ENCODE measurements around the gene SLC4A4.

Gene SLC4A4

GRCh38 chr4:71429106-71429505 lies 90.3 kb downstream of the SLC4A4 start:
- H3K27ac ChIP-seq = no peak overlapping the region
- no peak for DNase-seq (ENCODE audit: low spot score)
- no peak overlapping the region for H3K4me3 ChIP-seq
- no peak for TF ChIP-seq CTCF (IDR thresholded peaks at IDR 0.05)

DNA sequence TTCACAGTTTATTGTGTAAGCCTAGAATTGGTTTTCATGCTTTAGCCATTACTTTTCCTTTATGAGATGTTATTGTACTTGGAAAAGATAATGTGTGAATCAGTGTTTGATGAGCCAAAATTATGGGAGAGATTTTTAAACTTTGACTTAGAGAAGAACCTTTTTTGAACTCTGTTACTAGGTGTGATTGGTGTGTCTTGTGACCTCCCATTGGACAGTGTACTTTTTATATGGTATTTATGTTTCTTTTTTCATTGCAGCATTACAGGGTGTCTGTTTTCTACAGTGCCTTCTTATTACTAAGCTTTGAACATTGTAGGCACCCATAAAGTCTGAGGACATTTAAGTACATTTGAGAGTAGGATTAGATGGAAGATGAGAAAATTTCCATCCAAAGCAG lies 91.1 kb downstream of the SLC4A4 start:
- no peak for TF ChIP-seq CTCF (IDR thresholded peaks at IDR 0.05)
- Histone ChIP-seq H3K4me3 (no peak overlapping the region), H3K27ac (no peak overlapping the region)
- no peak for DNase-seq (ENCODE audit: low spot score)

DNA sequence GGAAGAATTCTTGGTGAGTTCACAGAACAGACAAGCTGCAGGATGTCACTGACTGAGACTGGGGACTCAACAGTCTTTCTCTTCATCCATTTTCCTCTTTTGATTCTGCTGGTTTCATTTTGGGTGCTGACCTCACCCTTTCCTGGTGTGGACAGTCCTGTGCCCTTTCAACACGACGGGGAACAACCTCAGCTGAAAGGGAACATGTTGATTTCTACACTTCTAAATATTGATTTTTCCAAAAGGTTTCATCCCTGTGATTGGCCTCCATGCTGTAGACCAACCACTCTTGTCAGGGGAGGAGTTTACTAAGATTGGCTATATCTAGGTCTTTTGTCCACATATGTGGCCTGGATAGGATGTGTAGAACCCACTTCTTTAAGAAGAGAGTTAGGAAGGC lies 91.8 kb downstream of the SLC4A4 start:
- no peak for TF ChIP-seq CTCF (IDR thresholded peaks at IDR 0.05)
- no peak for DNase-seq (ENCODE audit: low spot score)
- Histone ChIP-seq H3K4me3 (no peak overlapping the region), H3K27ac (no peak overlapping the region)

DNA sequence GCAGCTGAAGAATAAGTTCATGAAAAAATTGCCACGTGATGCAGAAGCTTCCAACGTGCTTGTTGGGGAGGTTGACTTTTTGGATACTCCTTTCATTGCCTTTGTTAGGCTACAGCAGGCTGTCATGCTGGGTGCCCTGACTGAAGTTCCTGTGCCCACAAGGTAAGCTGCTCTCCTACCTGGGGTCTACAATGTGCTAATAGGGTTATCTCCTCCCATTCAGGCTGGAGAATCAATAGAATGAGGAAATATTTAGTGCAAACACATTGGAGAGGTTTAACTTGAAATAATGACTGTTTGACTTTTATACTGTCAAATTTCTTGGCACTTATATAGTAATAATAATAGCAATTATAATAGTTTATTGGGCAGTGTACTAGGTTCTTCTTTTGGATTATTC lies 101.8 kb downstream of the SLC4A4 start:
- no peak for TF ChIP-seq CTCF (IDR thresholded peaks at IDR 0.05)
- DNase-seq (ENCODE audit: low spot score) = no peak
- no peak overlapping the region for H3K27ac ChIP-seq
- H3K4me3 ChIP-seq = no peak overlapping the region

DNA sequence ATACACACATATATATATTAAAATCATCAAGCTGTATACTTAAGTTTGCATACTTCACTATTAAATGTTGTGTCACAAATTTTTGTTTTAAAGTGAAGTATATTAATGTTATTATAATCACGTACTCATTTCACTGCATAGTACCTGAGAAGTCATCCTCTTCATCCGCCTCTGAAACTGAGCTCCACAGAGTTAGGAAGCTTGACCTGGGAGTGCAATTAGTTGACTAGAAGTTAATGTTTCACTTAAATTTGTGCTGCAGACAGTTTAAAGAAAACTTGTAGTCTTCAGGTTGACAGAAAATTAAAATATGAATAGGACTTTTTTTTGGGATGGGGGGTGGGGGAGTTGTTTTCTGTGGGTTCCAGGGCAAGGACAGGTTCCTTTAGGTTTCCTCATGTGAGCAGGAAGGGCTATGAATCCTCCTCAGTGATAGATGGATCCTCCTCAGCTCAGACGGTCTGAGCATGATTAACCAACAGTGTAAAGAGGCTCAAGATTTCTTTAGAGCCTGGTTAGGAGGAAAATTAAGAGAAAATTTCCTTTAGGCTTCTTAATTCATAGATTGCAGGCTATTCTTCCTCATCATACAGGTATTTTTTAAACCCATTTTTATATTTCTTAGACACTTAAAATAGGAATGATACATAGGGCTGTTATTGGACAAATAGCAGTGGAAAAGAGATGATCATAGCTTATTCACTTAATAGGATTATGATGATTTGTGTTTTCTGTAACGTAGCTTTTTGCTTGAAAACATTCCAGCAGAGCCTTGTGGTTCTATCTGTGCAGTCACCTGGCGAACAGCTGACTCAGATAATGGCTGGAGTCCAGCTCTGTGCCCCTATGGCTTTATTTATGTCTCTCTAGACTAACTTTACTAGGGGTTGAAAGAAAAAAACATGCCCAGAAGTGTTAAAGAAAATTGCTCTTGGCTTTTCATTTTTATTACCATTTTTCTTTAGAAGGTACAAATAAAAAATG lies 102.7 kb downstream of the SLC4A4 start:
- DNase-seq (ENCODE audit: low spot score) = no peak
- no peak overlapping the region for H3K4me3 ChIP-seq
- TF ChIP-seq CTCF (IDR thresholded peaks at IDR 0.05) = no peak
- H3K27ac ChIP-seq = no peak overlapping the region

DNA sequence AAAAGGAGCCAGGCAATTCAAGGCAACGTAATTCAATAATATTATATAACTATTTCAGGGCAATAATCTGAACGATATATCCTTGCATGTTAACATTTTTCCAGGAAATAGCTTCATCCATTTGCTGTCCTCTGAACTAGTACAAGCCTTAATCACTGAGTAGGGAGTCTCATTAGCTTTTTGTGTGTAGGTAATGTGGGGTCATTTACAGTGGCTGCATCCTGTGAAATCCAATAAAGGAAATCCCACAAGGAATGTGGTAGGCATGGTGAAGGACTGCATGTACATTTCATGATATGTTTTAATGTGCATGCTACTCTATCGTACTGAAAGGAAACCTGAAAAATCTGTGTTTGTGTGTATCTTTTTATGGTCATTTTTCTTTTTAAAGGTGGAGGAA lies 103.5 kb downstream of the SLC4A4 start:
- no peak overlapping the region for H3K27ac ChIP-seq
- no peak for DNase-seq (ENCODE audit: low spot score)
- no peak for TF ChIP-seq CTCF (IDR thresholded peaks at IDR 0.05)
- H3K4me3 ChIP-seq = no peak overlapping the region

- no peak for DNase-seq (ENCODE audit: low spot score)
- Histone ChIP-seq H3K4me3 (no peak overlapping the region), H3K27ac (no peak overlapping the region)
- no peak for TF ChIP-seq CTCF (IDR thresholded peaks at IDR 0.05)
Observed at GRCh38 chr4:71444395-71444794, 105.6 kb downstream of the SLC4A4 start.

Measured in coronary artery (tissue), 2 donors.